ENCODE results near the gene RGL2. TPM values are rescaled to one million over a fixed set of nuclear protein-coding genes. Genes with fewer than 3 reads are reported as not detected.

Gene RGL2
- total and polyA plus RNA-seq, 2 of the 13 experiments (the other 11 are each of a cell fraction or from before 2014, with no cell fraction given), result 22.9 to 47.4 TPM

GRCh38 chr6:33249732-33250630, 48.8 kb downstream of the RGL2 start (continued):
- no peak for TF ChIP-seq ZBTB37 (CRISPR knock-in tag; IDR thresholded peaks at IDR 0.05)
- 0 out of 2 replicates have a peak, but pooled peaks have one; percentile 46 for TF ChIP-seq ZNF589 (CRISPR knock-in tag; conservative IDR thresholded peaks at IDR 0.05)
- 0 out of 2 replicates have a peak, but pooled peaks have one; percentile 47 for TF ChIP-seq WIZ (CRISPR knock-in tag; IDR thresholded peaks at IDR 0.05)
- no peak for TF ChIP-seq FIP1L1 (IDR thresholded peaks at IDR 0.05; ENCODE audit: borderline replicate concordance, insufficient read depth, low read depth, low read length)
- TF ChIP-seq ZC3H13 (CRISPR knock-in tag; IDR thresholded peaks at IDR 0.05), result peak; percentile 62
- peak; percentile 39; the same call in 1 of the 2 replicates for TF ChIP-seq ZNF703 (CRISPR knock-in tag; IDR thresholded peaks at IDR 0.05; ENCODE audit: borderline replicate concordance)
- TF ChIP-seq ZNF580 (CRISPR knock-in tag; IDR thresholded peaks at IDR 0.05; ENCODE audit: borderline replicate concordance, low read depth), result 0 out of 2 replicates have a peak, but pooled peaks have one; percentile 24
- TF ChIP-seq NPAS2 (CRISPR knock-in tag; IDR thresholded peaks at IDR 0.05; ENCODE audit: borderline replicate concordance), result no peak
- no peak for TF ChIP-seq ZNF878 (CRISPR knock-in tag; IDR thresholded peaks at IDR 0.05)
- TF ChIP-seq GLI4 (CRISPR knock-in tag; IDR thresholded peaks at IDR 0.05; ENCODE audit: borderline replicate concordance), result peak; percentile 86
- TF ChIP-seq SMAD9 (CRISPR knock-in tag; IDR thresholded peaks at IDR 0.05), result 0 out of 2 replicates have a peak, but pooled peaks have one; percentile 57
- TF ChIP-seq LCORL (IDR thresholded peaks at IDR 0.05), result no peak
- TF ChIP-seq LCORL (CRISPR knock-in tag; IDR thresholded peaks at IDR 0.05), result no peak

Measured in HepG2 (cell line).